HFFc6 (cell line): ENCODE results near the gene RBM22. TPM values are rescaled to one million over a fixed set of nuclear protein-coding genes. Genes with fewer than 3 reads are reported as not detected.
A peak's percentile ranks its signal among the peaks of the same experiment; 100 is the strongest.

ENCODE experiments used
- DNase-seq: peaks from one replicate; pipeline ENCODE4 v3.0.0-alpha.2; 2018
- H3K27ac Mint-ChIP-seq: 2 replicates; pipeline ENCODE4 v1.8.0; 2020; ENCODE audit warnings: mild to moderate bottlenecking, mixed read lengths
- H3K27me3 Mint-ChIP-seq: 2 replicates; pipeline ENCODE4 v1.8.0; 2021; ENCODE audit warnings: mild to moderate bottlenecking, moderate library complexity, mixed read lengths; ENCODE audit not compliant: insufficient read depth
- H3K36me3 Mint-ChIP-seq: 2 replicates; pipeline ENCODE4 v1.8.0; 2021; ENCODE audit warnings: low read depth, mixed read lengths
- H3K4me1 Mint-ChIP-seq: 2 replicates; pipeline ENCODE4 v1.8.0; 2020; ENCODE audit warnings: low read depth, mixed read lengths
- H3K4me3 Mint-ChIP-seq: 2 replicates; pipeline ENCODE4 v1.8.0; 2020; ENCODE audit warnings: mild to moderate bottlenecking, moderate library complexity, mixed read lengths
- H3K9me3 Mint-ChIP-seq: 2 replicates; pipeline ENCODE4 v1.8.0; 2020; ENCODE audit warnings: mild to moderate bottlenecking, mixed read lengths
- total RNA-seq, 6 experiments: library from RNA; stranded (reverse); fragmentation: NEBNext Ultra II Directional; extraction: Animal tissue kit (Norgen Biotek cat#: 25700); gene quantifications; 2 replicates in 1 of 6; 3 replicates in 5 of 6; pipeline ENCODE4 v1.2.3, GENCODE V29; 2021
- TF ChIP-seq, protein P1 (sequence below): fragments of 200-600 bp; sonication (generic); IDR thresholded peaks from 2 replicates; pipeline ENCODE4 v1.5.0; 2021; ENCODE audit warnings: antibody characterized with exemption, mild to moderate bottlenecking

RBM22 gene
- total RNA-seq, 6 experiments from 2014 or later, result 32.6 to 40.2 (median 35.4) TPM

DNA sequence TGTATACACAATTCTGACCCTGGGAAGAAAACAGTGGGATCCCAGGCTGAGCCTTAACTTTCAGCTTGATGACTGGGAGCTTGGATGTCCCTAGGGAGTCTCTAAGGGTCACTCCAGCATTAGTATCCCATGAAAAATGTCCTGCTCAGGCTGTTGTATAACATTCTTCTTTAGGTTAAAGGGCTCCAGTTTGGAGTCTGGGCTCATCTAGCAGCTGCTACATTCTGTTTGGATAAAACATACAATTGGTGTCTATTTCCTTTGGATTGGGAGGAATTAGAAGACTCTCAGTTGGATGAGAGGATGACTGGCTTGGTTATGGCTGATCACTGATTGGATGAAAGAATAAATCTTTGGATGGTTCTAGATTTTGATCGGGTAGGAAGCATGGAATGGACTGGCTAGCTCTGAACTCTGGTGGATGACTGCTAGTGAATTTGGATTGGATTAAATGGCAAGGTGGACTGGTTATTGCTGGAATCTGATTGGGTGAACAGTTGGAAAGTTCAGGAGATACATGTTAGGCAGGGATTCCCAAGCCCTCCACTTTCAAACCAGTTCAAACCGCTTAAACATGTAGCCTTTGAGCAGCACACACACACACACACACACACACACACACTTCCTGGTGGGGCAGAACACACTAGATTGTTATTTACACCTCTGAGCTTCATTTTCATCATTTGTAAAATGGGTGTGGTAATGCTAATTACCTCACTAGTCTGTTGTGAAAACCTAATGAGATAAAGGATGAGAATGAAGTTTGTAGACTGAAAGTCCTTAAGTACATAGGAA is 46.9 kb downstream of the RBM22 start:
- Mint-ChIP-seq H3K27me3 (0 out of 2 replicates have a peak, but pooled peaks cover 2% of the 10 kb centered on the region), H3K36me3 (peaks cover 5% of the 10 kb centered on the region; the same call in 1 of the 2 replicates), H3K4me1 (peaks cover 41% of the 10 kb centered on the region), H3K27ac (no peak overlapping the region), H3K4me3 (no peak overlapping the region), H3K9me3 (no peaks in the 10 kb centered on the region)
- TF ChIP-seq, protein P1, sequence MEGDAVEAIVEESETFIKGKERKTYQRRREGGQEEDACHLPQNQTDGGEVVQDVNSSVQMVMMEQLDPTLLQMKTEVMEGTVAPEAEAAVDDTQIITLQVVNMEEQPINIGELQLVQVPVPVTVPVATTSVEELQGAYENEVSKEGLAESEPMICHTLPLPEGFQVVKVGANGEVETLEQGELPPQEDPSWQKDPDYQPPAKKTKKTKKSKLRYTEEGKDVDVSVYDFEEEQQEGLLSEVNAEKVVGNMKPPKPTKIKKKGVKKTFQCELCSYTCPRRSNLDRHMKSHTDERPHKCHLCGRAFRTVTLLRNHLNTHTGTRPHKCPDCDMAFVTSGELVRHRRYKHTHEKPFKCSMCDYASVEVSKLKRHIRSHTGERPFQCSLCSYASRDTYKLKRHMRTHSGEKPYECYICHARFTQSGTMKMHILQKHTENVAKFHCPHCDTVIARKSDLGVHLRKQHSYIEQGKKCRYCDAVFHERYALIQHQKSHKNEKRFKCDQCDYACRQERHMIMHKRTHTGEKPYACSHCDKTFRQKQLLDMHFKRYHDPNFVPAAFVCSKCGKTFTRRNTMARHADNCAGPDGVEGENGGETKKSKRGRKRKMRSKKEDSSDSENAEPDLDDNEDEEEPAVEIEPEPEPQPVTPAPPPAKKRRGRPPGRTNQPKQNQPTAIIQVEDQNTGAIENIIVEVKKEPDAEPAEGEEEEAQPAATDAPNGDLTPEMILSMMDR, result no peak
- no peak for DNase-seq

DNA sequence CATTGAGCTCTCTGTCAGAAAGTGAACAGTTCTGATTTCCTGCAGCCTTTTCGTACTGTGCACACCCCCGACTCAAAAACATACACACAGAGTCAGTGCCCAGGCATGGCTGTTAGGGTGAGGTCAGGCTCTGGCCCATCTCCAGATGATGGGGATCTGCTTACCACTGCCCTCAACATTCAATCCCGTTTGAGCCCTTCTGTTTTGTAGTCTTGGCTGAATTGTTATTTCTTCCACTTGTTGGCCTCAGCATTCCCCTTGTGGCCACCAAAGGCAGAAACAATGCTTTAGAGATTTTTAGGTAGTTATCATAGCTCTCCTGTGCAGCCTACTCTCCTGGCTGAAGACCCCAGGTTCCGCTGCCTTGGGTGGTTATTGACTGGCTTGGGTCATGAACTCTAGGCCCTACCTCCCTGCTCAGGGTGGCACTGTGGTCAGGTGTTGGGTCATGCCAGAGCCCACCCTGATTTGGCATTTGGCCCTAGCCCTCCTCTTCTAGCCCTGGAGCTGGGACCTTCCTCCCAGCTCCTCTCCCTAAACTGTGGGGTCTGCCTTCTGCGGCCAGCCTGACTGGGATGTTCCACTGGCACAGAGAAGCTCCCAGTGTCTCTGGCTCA is 47.6 kb downstream of the RBM22 start:
- Mint-ChIP-seq H3K27ac (peak overlapping the region; percentile 50; the same call in 1 of the 2 replicates), H3K4me1 (peaks cover 41% of the 10 kb centered on the region), H3K4me3 (no peak overlapping the region), H3K27me3 (no peaks in the 10 kb centered on the region), H3K9me3 (no peaks in the 10 kb centered on the region), H3K36me3 (peaks cover 11% of the 10 kb centered on the region)
- TF ChIP-seq, protein P1, result peak; percentile 63
- DNase-seq, result peak; percentile 49

DNA sequence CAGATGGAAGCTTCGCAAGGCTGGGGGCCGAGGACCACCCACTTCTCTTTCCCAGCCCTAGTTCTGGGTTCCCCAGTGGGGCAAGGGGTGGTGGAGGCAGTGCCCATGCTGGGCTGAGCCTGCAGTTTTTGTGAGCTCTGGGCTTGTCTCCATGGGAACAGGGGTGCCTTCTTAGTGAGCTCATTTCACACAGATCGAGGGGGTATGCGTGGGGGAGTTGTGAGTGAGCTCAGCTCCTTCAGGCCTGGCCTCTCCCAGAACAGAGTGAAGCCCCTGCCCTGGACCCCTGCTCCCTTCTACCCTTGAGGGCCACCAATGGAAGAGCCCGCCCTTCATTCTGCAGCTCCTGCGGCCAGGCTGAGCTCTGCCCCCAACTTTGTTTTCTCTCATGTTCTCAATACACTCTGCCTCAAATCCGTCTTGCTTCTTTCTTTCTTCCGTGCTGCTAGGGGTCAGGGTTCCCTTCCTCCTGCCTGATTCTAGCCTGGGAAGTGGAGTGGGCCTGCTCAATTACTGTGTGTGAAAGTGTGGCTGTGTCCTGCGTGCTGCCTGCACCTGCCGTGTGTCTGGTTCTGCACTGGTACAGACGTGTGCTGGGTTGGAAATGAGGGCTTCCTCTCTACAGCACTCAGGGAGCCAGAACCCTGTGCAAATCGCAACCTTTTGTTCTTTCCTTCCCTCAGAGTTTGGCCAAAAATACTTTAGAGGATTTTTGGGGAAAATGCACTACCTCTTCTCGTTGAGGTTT is 48.8 kb downstream of the RBM22 start:
- H3K36me3 Mint-ChIP-seq, result peaks cover 13% of the 10 kb centered on the region
- no peak overlapping the region for H3K4me3 Mint-ChIP-seq
- no peaks in the 10 kb centered on the region for H3K27me3 Mint-ChIP-seq
- no peak for DNase-seq
- no peak overlapping the region for H3K27ac Mint-ChIP-seq
- no peaks in the 10 kb centered on the region for H3K9me3 Mint-ChIP-seq
- H3K4me1 Mint-ChIP-seq, result peaks cover 33% of the 10 kb centered on the region
- TF ChIP-seq, protein P1, result no peak

DNA sequence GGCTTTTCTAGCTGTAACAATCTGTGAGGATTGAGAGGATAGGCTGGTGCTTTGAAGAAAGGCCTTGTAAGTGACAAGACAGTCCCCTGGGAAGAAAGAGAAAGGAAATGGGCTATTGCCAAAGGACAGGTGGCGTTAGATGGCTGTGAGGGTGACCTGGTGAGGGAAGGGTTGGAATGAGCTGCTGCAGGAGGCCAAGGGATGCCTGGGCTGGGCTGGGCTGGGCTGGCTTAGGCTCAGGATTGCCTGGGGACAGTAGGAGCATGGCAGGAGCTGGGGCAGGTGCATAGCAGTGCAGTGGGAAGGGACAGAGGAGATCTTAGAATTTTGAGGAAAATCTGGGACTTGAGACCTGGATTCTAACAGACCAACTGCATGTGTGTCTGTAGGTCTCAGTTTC is 49.5 kb downstream of the RBM22 start:
- peaks cover 13% of the 10 kb centered on the region for H3K36me3 Mint-ChIP-seq
- TF ChIP-seq, protein P1, result no peak
- peaks cover 31% of the 10 kb centered on the region for H3K4me1 Mint-ChIP-seq
- no peaks in the 10 kb centered on the region for H3K27me3 Mint-ChIP-seq
- no peak for DNase-seq
- H3K4me3 Mint-ChIP-seq, result no peak overlapping the region
- no peaks in the 10 kb centered on the region for H3K9me3 Mint-ChIP-seq
- H3K27ac Mint-ChIP-seq, result no peak overlapping the region

DNA sequence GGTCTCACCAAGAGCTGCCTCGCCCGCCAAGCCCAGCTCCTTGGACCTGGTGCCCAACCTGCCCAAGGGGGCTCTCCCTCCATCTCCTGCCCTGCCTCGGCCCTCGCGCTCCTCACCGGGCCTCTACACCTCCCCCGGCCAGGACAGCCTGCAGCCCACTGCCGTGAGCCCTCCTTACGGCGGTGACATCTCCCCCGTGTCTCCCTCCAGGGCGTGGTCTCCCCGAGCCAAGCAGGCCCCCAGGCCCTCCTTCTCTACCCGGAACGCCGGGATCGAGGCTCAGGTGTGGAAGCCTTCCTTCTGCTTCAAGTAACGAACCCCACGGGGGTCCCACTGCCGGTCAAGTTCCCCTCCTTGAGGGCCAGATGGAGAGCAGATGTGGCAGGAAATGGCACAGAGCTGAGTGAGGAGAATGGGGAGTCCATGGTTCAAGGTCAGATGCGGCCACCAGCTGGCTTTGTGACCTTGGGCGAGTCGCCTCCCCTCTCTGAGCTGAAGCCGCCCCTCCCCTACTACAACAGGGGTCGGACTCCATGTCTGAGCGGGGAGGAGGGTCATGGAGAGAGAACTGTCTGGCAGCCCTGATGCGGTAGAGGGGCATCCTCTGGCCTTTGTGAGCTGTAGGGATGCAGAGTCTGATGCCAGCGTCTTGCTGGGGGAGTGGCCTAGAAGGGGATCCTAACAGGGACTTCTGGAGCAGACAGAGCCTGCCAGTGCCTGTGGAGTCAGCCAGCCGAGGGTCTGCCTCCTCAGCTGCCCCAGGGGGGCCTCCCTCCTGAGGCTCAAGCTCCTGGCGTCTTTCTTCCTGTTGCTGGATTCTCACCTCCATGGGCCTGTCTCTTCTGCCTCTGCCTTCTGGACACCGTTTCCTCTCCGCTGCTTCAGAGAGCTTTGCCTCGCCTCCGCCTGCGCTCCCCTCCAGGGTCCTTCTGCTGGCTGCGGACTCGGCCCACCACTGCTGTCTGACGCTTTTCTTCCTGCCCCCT is 50.5 kb downstream of the RBM22 start:
- no peaks in the 10 kb centered on the region for H3K27me3 Mint-ChIP-seq
- peaks cover 13% of the 10 kb centered on the region for H3K36me3 Mint-ChIP-seq
- H3K27ac Mint-ChIP-seq, result no peak overlapping the region
- no peak overlapping the region for H3K4me3 Mint-ChIP-seq
- no peaks in the 10 kb centered on the region for H3K9me3 Mint-ChIP-seq
- DNase-seq, result no peak
- TF ChIP-seq, protein P1, result no peak
- peaks cover 37% of the 10 kb centered on the region for H3K4me1 Mint-ChIP-seq
